ENCODE measurements around the gene KPNA2.
"Not testable (repeated sequence)": the region's sequence is repeated elsewhere in the genome, so short reads cannot be mapped to it uniquely, and the experiment has no call there.

KPNA2 gene

DNA sequence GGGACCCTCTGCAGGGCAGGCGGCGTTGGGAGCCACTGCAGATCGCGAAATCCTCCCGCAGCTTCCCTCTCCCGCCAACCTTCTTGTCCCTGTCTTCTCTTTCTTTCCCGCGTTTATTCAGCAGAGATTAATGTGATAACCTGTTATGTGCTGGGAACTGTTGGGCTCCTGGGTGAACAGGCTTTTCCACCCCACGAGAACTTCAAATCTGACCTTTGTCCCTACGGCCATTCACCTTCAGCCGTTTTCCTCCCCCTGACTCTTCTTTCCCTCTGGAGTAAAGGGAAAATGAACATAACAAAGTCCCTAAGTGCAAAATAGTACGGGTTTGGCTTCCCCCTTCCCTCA is 15.2 kb upstream of the KPNA2 start:
- peak in 1 of 2 donors; percentile 14 for DNase-seq

DNA sequence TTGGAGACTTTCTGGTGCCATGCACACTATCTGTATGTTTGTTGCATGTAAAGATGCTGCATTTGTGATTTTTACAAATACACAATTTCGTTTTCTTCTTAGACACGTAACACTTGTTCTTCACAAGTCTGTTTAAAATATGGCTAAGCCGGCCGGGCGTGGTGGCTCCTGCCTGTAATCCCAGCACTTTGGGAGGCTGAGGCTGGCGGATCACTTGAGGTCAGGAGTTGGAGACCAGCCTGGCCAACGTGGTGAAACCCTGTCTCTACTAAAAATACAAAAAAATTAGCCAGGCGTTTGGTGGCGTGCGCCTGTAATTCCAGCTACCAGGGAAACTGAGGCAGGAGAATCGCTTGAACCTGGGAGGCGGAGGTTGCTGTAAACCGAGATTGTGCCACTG is 14.7 kb upstream of the KPNA2 start:
- DNase-seq = not testable (repeated sequence)

DNA sequence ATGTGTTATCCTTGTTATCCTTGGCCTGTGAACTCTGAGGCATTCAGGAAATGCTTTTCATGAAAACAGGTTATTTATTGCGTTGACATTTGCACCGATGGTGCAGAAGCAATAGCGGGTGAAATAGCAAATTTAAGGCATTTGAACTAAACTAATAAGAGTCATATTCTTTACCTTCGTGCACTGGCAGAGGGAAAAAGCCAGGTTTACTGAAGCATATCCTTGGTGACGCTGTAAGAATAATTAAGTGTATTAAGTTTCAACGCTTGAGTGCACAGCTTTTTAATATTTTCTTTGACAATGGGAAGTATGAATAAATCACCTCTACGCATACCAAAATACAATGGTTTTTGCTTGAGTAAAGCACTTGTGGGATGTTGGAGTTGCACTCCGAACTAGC is 13.6 kb upstream of the KPNA2 start:
- no peak for DNase-seq

DNA sequence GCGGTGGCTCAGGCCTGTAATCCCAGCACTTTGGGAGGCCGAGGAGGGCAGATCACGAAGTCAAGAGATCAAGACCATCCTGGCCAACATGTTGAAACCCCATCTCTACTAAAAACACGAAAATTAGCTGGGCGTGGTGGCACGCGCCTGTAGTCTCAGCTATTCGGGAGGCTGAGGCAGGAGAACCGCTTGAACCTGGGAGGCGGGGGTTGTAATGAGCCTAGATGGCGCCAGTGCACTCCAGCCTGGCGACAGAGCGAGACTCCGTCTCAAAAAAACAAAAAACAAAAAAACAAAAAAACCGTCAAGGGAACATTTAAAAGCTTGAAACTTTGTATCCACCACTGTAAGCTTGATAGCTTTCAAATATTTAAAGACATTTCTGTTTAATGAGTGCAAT is 13.0 kb upstream of the KPNA2 start:
- DNase-seq = not testable (repeated sequence)

DNA sequence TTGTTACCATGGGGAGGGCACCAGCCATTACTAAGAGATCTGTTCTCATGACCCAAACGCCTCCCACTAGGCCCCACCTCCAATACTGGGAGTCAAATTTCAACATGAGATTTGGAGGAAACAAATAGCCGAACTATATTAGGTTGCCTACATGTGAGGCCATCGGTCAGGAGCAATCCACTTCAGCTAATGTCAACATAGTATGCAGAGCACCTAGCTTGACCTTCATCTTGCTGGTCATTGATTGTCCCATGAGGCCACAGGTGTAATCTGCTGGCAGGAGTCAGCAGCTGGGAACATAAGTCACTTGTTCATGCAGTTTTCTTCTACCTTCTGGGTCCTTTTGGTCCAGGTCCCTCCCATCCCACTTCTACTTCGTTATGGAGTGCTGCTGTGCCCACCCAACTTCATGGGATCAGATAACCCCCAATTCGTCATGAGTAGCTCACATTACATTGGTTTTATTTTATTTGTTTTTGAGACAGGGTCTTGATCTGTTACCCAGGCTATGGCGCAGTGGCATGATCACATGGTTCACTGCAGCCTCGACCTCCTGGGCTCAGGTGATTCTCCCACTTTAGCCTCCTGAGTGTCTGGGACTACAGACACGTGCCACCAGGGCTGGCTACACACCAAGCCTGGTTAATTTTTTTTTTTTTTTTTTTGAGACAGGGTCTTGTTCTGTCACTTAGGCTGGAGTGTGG is 5.9 kb upstream of the KPNA2 start:
- no peak for DNase-seq

DNA sequence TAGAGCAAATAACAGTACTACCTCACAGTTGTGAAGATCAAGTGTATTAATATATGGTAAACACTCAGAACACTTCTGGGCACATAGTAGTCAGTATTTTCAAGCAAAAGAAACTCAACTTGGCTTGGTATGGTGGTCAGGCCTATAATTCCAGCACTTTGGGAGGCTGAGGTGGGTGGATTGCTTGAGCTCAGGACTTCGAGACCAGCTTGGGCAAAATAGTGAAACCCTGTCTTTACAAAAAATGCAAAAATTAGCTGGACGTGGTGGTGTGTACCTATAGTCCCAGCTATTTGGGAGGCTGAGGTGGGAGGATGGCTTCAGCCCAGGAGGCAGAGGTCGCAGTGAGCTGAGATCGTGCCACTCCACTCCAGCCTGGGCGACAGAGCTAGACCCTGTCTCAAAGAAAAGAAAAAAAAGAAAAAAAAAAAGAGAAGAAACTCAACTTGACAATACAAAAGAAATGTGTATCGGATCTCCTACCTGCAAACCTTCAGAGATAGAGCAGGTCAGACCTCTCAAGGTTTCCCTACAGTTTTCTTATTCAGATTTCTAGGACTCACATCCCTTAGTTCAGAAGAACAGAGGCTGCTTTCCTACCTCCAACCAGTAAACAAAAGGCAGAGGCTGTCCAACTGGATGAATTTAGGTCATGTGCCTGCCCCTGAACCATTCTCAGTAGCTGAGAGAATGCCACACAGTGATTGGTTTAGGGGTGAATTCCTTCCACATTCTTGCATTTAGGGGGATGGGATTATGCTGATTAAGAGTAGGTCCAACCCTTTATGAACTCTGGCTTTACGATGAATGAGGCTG is 1.7 kb upstream of the KPNA2 start:
- DNase-seq = no peak

DNA sequence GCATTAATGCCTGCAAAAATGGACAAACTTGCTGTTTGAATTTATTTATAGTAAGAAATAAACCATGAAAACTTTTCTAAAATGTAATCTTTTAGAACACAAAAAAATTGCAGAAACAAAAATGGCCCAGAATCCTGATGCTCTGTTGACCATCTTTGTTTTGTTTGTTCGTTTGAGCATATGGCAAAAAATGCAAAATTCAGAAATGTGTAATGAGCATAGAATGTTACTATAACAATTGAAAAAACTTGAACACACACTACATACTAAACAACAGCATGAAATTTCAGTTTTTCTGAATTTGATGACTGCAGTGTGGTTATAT is 1.1 kb upstream of the KPNA2 start:
- no peak for DNase-seq

DNA sequence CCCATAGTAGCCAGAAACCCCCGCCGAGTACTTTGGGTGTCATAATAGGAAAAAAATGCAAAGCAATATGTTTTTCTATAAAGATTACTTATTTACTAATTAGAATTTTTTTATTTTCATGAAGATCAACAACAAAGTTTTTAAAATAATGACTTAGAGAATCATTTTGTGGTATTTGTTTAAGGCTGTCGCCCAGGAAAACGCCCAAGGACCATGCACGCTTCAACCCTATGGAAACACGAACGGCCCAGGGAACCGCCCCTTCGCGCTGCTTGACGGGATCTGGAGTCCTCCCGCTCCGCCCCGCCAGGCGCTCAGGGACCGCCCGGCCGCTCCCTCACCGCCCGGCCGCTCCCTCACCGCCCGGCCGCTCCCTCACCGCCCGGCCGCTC is 408 bp upstream of the KPNA2 start:
- no peak for DNase-seq

DNA sequence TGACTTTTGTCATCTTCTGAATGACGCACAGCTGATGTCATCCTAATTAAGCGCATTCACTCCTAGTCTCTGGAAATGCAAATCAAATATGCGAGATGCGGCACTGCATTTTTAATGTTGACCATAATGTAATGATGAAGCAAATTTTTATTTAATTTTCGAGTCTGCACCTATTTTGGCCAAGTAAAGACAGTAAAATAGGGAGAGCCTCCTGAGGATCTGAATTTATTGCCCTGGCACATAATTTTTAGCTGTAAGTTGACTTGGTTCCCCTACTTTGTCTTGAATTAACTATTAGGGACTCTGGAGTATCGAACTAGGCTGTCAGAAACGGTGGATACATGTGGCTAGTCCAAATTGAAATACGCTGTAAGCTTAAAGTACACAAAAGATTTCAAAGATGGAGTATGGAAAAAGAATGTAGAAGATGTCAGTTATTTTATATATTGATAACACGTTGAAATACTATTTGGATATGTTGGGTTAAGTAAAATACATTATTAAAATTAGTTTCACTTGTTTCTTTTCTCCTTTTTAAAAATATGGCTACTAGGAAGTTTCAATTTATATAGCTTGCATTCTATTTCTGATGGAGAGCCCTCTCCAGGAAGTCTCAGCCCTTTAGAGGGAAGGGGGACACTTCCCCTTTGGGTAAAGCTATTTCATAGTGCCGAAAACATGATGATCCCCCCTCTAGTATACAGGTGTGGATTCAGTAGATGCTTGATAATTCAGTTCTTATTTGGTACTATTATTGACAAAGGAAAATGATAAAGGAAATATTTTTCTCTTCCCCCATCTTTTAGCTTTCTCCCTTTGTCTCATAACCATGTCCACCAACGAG is 991 bp downstream of the KPNA2 start:
- peak in 1 of 2 donors; percentile 73 for DNase-seq

DNA sequence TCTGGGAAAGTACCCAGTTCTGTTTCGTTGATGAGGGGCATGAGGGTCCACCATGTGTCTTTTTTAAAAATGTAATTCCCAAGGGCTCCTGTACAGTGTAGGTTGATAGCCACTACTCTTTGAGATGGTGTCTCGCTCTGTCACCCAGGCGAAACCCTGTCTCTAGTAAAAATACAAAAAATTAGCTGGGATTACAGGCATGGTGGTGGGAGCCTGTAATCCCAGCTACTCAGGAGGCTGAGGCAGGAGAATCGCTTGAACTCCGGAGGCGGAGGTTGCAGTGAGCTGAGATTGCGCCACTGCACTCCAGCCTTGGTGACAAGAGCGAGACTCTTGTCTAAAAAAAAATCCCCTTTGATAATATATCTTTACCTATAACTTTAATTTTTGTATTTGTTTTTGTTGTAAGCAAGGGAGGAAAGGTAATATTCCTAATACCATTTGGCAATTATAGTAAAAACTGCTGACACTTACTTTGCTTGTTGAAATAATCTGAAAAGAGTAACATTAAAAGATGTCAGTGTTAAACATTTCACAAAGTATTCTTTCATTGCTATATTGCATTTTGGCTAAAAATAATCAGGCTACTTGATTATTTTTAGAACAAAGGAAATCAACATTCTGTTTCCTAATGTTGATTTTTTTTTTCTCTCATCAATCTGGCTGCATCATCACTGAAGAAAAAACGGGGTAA is 11.8 kb downstream of the KPNA2 start:
- no peak for DNase-seq

DNA sequence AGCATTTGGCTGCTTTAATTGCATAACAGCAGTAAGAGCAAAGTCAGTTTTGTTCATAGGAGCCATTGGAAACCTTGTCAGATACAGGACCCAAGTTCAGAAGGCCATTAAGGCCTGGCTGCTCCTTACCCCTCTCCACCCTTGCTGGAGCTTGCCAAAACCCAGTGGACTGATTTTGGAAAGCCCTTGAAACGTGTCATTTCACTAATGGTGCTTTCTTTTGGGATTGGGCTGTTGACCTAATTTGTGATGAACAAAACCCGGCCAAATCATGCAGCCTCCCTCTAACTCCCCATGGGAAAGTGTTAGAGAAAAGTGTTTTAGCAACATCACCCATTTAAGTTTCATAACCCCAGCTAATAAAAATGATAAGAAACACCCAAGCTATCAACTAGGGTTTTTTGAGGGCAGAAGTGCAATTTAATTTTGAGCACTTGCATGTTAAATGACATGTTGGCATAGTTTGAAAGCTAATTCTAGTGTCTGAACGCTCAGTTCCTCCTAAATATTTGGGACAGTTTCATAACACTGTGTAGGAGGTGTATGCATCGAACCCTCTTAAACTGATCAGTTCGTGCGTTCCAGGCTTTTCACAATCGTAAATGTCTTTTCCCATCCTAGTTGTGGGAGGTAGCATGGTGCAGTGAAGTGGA is 12.5 kb downstream of the KPNA2 start:
- DNase-seq = peak in 1 of 2 donors; percentile 20

DNA sequence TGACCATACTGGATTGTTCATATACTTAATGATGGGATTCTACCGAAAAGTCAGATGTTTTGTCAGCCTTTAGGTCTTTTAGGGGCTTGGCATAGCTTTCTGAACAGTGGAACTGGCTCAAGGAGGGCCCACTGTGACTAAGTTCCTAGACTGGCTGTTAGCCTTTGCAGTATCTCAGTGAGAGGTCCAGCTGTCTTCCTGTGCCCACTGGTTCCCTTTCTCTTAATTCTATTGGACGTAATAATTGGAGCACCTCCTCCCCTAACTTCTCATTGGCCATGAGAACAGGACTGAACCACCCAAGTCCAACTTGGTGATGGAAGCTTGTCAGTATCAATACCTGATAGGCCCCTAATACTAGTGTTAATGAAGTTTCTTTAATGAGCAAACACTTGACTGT is 13.5 kb downstream of the KPNA2 start:
- no peak for DNase-seq

DNA sequence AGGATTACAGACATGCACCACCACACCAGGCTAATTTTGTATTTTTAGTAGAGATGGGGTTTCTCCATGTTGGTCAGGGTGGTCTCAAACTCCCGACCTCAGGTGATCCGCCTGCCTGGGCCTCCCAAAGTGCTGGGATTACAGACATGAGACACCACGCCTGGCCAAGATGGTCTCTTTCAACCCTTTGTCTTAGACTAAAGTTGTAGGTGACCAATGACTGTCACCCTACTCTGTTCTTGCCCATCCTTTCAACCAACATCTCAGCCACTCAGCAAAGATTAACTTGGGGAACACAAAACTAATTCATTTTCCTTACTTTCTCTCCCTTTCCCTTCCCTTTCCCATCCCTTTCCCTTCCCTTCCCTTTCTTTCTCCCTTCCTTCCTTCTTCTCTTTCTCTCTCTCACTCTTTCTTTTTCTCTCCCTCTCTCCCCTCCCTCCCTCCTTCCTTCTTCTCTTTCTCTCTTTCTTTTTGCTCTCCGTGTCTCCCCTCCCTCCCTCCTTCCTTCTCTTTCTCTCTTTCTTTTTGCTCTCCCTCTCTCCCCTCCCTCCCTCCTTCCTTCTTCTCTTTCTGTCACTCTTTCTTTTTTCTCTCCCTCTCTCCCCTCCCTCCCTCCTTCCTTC is 14.4 kb downstream of the KPNA2 start:
- not testable (repeated sequence) for DNase-seq

DNA sequence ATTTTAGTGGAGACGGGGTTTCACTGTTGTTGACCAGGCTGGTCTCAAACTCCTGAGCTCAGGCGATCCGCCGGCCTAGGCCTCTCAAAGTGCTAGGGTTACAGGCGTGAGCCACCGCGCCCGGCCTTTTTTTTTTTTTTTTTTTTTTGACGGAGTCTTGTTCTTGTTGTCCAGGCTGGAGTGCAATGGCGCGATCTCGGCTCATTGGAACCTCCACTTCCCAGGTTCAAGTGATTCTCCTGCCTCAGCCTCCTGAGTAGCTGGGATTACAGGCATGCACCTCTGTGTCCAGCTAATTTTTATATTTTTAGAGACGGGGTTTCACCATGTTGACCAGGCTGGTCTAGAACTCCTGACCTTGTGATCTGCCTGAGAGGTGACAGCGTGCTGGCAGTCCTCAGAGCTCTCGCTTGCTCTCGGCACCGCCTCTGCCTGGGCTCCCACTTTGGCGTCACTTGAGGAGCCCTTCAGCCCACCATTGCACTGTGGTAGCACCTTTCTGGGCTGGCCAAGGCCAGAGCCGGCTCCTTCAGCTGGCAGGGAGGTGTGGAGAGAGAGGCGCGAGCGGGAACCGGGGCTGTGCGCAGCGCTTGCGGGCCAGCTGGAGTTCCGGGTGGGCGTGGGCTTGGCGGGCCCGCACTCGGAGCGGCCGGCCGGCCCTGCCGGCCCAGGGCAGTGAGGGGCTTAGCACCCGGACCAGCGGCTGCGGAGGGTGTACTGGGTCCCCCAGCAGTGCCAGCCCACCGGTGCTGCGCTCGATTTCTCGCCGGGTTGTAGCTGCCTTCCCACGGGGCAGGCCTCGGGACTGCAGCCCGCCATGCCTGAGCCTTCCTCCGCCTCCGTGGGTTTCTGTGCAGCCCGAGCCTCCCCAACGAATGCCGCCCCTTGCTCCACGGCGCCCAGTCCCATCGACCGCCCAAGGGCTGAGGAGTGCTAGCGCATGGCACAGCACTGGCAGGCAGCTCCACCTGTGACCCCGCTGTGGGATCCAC is 16.1 kb downstream of the KPNA2 start:
- DNase-seq = not testable (repeated sequence)

DNA sequence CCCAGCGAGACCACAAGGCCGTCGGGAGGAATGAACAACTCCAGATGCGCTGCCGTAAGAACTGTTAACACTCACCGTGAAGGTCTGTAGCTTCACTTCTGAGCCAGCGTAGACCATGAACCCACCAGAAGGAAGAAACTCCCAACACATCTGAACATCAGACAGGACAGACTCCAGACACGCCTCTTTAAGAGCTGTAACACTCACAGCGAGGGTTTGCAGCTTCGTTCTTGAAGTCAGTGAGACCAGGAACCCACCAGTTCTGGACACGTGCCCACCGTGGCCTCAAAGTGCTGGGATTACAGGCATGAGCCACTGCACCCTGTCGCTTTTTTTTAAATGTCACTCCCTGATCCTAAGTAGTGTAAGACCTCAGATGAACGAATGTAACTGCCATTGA is 17.3 kb downstream of the KPNA2 start:
- DNase-seq = no peak

DNA sequence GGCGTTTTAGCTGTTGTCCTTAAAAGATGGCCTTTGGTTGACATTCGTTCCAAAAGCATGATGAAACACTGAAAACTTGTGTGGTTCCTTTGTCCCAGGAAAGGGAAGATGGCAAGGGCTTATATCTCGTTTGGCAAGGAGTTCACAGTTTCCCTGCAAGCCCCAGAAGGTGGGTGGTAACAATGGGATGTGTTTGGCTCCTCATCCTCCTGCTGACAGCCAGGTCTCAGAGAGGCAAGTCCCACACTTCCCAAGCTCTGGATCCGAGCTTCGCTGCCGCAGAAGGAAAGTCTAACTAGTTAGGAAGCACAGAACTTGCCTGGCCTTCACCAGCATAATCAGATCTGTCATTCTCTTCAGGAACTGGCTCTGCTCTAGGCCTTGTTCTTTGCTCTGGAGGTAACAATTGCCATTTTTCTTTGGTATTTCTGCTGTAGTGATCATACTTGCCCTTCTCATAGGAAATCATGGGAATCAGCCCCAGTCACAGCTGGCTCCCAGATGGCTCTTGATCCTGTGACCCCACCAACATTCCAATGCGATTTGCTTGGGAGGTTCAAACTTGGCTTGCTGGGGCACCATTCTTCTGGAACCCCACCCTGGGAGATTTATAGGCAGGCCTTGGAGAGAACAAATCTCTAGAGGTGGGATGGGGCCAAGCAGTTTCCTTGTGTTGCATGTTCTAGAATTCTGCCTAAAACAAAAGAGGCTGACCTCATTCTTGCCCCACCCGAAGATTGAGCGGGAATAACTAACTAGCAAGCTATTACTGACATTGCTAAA is 17.9 kb downstream of the KPNA2 start:
- no peak for DNase-seq

DNA sequence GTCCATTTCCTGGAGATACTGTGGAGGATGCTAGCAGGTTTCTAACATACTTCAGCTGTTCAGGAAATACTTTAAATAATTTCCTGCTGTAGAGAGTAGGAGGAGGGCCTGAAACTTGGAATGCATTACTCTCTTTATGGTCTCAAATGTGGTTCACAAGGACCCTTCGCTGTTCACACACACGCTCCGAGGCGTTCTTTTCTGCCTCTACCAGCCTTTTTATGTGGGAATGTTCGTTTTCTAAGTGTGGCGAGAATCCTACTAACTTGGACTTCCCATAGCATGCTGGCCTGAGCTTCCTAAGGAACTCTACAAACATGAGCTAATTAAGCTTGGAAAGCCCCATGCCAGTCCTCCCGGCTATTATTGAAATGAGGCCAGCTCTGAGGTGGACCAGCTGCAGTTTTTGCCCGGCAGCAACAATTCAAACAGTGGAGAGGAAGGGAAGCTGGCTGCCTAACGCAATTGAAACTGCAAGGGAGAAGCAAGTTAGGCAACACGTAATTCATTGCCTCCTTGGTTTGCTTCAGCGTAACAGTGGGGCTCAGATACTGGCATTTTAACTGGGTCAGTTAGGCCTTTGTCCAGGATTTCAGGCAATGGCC is 18.9 kb downstream of the KPNA2 start:
- DNase-seq = peak; percentile 69 to 77

DNA sequence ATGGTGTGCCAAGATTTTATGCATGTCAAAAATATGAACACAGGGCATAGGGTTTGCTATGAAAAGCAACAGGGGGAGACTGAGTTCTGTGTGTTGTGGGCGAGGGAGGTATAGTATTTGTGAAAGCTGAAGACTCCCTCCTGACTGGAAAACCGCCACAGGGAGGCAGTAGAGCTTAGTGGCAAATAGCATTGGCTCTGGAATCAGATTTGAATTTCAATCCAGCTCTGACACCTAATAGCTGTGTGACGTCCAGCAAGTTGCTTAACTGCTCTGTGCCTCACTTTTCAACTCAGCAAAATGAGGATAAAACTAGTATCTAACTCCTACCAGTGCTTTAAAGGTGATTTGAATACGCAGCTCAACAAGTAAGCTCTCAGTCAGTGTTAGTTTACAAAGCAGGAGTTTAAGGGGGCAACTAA is 22.0 kb downstream of the KPNA2 start:
- peak; percentile 24 to 43 for DNase-seq

DNA sequence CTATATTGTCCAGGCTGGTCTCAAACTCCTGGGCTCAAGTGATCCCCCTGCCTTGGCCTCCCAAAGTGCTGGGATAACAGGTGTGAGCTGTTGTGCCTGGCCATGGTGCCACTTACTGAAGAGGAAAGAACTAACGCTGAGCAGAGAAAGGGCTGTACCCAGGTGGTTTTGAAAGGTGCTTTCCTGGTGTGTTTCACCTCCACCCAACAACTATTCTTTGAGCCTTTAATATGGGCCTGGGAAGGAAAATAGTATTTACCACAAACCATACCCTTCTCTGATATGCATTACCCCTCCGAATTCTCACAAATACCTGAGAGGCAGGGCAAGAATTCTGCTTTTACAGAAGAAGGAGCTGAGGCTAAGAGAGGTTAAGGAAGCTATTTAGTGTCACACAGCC is 24.8 kb downstream of the KPNA2 start:
- no peak for DNase-seq
